GM19324 (cell line): ENCODE results near the gene ENTREP3.

ENCODE experiments used
- ATAC-seq: cut with Tn5 transposase; IDR thresholded peaks from one replicate; pipeline ENCODE4 v1.9.1; 2021; ENCODE audit warnings: mild to moderate bottlenecking, moderate library complexity; ENCODE audit not compliant: unreplicated experiment, low FRiP score

The ENTREP3 gene

DNA sequence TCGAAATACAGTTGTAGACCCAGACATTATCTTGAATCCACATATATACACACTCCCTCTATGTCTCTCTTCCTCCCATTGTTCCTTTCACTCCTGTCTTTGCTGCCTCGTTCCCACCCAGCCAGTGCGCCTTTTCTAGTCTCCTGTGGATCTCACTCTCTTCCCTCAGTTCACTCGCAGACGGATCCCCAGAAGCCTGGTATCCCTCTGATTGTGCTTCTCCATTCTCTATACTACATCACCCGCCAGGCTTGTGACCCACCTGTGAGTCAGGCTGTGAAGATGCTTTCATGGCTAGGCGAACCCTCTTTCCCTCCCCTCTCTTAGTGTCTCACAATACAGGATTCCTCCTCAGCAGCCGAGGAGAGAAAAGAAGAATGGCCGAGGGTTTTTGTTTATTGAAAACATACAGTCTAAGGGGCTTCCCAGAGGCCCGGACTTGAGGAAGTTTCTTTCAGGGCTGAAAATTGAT is 23.4 kb upstream of the ENTREP3 start:
- no peak for ATAC-seq

DNA sequence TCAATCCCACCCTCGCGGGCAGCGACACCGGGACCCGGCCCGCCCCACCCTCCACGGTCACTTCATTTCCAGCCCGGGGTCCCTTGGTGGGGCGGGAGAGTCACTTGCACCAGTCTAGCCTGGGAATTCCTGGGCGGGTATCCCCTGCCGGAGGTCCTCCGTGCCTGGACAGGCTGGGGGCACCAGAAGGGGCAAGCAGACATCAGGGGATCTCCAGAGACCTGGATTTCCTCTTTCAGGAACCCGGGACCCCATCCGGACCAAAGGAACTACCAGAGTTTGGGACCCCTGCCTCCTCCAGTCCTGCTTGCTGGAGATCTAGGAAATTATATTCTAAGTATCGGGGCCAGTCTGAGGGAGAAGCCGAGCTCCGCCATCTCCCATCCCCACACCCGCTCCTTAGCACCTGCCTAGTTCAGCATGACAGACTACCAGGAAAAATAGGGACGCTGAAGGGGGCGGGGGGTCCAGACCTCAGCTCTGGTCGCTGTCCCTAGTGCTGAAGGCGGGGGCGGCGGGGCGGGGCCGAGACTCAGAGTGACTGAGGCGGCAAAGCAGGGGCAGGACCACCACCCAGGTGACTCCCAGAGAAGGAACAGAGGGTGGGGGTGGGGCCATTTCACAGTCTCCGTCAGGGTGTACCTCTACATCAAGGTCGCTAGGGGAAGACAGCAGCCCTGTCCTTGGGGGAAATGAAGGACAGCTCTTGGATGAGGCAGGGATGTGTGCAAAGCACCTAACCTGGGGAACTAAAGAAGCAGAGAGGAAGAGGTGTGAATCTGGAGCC is 22.8 kb upstream of the ENTREP3 start:
- ATAC-seq: no peak

DNA sequence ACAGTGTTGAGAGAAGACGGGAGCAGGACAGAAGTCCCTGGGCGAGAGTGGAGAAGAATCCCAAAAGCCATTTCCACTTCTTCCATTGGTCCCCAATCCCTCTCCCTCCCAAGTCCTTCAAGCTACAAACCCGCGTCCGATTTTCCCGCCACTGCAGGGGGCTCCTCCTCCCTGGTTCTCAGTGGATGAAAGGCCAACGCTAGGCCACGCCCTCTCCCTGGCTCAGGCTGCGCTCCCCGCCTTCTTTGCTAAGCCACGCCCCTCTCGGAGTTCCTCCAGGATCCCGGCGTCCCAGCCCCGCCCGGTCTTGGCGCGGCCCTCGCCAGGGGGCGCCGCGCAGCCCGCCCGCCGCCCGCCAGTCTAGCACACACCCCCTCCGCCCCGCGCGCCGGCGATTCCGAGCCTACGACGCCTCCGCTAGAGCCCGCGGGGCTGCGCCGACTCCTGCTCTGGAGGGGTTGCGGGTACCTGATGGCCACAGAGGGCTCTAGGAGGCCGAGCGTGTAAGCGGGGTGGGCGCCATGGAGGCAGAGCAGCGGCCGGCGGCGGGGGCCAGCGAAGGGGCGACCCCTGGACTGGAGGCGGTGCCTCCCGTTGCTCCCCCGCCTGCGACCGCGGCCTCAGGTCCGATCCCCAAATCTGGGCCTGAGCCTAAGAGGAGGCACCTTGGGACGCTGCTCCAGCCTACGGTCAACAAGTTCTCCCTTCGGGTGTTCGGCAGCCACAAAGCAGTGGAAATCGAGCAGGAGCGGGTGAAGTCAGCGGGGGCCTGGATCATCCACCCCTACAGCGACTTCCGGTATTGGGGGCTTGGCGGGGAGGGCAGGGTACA is 22.0 kb upstream of the ENTREP3 start, which contains the start of gene HCN3:
Gene HCN3, plus strand, starts transcription at position 394 of the 832 bp plus-strand sequence. Its CDS starts 128 bp downstream, at position 522.
- ATAC-seq: peak; percentile 73

DNA sequence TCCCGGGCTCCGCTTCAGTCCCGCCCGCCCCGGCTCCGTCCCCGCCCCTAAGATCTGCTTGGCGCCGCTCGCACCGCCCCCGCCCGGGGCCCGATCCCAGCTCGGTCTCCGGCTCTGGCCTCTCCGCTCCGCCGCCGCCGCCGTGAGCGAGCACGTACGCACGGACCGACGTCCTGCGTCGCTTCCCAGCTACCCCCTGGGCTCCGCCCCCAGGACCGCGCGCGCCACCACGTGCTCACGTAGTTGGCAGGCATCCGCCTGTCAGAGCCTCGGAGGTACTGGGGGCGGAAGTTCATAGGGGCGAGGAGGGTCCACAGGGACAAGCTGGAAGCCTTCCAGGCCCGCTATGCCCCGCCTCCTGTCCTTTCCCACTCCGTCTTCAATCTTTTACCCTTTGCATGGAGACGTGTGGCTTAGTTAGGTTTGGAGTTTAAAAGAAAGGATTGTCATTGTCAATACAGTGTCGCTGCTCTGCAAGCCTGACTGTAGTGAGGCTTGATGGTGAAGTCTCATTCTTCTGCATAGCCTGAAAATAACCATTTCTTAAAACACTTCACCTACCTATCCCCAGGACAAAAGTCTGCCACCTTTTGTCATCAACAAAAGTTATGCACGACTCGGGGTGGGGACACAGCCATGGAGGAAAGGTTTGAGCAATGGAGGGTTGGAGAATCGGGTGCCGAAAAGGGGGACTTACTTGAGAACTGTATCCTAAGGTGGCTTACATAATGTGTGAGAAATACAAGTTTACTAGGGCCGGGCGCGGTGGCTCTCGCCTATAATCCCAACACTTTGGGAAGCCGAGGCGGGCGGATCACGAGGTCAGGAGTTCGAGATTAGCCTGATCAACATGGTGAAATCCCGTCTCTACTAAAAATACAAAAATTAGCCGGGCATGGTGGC is 18.3 kb upstream of the ENTREP3 start, which contains the start of gene CLK2:
Gene CLK2, minus strand, starts transcription at position 162 of the 903 bp plus-strand sequence. CDS start 2,527 bp downstream, outside the sequence.
- peak; percentile 75 for ATAC-seq

DNA sequence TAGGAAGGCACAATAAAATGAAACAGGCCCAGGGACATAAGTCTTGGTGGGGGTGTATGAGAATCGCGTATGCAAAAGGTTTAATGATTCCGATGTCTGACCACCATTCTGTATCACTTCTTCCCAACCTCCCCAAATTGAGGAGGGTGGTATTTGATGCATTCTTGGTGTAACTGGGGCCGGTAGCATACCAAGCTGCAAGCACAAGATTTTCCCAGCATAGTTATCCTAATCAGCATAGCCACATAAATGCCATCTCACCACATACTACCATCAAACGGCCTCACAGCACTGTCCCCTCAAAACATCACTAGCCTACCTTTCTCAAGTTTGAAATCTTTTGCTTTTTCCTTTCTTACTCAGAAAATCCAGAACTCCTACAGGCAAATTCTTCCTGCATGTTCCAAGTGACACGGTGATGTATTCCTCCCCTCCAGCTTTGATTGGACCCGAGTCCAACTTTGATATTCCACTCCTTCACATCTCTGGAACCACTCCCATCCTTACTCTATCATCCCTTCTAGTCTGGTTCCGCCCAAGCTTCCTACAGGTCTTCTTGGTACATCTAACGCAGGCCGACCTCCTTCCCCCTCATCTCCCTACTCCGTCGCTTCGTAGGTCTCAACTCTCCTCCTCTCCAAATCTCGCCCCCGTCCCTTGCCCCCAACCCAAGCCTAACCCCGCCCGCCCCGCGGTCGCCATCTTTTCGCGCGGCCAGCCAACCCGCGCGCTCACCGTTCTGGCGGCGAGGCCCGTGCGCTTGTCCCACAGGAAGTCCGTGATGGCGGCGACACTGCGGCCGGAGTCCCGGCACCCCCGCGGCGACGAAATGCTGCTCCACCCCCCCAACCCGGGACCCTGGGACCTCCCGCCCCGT is 17.4 kb upstream of the ENTREP3 start:
- ATAC-seq: peak; percentile 31

DNA sequence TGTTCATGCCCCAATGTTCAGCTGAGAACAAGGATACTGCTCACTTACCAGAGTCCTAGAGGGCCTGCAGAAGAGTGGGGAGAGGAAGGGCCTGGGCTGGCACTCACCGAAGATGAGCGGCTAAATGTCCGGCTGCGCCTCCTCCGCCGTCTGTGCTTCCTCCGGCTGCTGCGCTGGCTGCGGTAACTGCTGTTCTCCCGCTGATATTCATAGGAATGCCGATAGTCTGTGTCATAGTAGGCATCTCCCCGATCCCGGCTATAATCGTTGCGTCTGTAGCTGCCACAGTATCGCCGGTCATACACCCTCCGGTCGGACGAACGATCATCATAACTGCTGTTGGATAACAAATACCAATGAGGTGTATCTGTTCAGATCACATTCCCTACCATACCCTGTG is 14.1 kb upstream of the ENTREP3 start:
- no peak for ATAC-seq

DNA sequence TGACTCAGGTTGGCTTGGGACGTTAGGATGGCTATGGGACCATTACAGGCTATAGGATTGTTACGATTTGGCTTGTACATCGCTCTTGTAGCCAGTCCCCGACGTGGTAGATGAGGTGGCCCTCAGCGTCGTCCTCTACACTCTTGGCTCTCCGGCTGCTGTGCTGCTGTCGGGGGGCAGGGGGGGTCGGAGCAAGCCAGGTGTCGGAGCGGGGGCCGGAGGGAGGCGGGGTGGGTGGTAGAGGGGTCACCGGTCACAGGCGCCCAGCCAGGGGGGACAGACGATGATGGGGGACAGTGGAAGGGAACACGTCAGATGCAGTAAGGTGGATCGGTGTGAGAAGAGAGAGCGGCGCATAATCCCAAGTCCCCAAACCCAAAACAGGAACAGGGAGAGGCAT is 13.3 kb upstream of the ENTREP3 start:
- no peak for ATAC-seq

DNA sequence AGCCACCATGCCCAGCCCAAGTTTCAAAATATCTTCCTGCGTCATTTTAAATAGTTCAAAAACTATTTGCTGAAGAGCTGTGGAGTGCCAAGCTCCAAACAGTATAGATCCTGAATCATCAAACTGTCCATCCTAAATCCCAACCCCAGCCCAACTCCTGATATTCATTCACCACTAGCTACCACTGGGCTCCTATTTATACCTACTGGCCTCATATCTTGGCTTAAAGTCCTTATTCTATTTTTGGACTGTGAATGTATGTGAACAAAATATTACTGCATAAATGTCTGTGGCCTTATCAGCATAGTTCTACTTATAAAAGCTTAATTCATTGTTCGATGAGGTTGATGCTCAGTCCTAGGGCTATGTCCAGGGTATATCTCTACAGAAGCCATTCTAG is 12.1 kb upstream of the ENTREP3 start:
- no peak for ATAC-seq

DNA sequence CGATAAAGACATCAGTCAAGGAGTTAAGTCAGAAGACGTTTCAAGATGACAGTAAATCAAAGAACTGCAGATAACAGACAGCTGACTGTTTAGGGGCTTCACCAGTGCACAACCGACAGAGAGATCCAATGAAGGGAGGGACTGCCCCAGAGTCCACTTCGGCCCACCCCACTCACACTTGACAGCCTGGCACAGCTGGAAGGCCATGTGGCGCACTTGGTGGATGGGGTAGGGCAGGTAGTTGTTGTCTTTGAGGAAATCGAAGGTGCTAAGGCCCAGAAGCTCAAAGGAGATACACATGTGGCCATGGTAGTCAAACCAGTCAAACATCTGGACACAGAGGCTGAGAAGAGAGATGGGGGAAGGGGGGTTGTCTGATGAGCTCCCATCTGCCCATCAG is 11.3 kb upstream of the ENTREP3 start:
- ATAC-seq: no peak

DNA sequence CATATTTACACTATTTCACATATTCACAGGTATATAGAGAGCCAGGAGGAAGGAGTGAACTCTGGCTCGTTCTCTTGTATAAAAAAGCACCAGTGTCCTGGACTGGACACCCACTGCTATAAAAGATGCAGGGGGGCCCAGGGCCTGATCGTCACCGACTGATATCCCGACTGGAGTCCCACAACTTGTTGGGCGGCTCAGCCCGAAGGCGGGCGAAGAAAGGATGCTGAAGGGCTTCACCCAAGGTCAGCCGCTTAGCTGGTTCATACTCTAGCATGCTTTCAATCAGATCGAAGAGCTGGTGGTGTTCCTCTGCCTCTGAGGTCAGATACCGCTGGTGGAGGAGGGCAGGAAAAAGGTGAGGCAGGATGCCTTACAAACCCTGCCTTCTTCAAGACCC is 7.8 kb upstream of the ENTREP3 start:
- no peak for ATAC-seq

DNA sequence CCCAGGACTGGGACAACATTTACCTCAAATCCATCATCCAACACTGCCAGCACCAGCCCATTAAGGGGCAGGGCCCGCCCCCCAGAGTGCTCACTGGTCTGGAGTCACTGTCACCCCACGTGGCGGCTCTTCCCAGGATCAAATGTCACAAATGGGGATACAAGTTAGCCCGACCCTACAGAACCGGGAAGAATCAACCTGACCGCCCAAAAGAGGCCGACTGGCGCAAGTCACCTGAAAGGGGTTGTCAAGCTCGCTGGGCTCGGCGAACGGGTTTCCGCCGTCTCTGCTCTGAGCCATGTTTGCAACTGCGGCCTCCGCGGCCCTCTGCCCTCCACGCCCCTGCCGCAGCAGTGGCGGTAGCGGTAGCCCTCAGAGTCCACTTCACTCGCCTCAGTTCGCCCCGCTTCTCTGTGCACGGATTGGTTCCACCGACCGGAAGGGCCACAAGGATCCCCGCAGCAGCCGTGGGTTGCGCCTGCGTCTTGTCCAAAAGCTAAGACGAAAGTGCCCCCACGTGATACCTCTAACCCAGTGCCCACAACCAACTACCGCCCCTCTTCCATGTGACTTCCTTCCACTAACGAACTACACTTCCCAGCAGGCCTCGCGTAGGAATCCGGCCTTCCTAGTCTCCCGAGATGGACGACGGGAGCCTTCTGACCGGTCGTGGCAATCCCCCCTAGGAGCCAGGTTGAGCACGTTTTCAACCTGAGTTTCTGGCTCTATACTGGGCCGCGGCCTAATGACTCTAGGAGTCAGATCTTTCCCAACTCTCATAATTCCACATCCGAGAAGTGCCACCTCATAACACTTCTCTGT is 6.8 kb upstream of the ENTREP3 start, which contains the start of gene SCAMP3:
Gene SCAMP3, minus strand, starts transcription at position 509 of the 822 bp plus-strand sequence. Its CDS starts 209 bp downstream, at position 300.
- peak; percentile 84 for ATAC-seq

DNA sequence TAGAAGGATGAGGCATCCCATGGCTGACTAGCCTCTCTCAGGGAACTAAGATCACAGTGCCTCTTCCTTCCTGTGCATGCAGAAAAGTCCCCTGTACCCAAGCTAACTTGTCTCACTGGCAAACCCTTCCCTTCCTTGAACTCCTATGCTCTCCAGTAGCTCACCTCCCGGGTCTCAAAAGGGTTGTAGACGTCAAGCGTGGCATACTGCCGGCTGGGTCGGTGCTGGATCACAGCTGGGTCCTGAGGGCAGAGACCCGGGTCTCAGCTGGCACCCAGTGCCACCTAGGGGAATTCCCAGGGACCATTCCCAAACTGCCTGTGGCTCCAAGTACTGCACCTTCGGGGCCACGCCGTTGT is 6.2 kb upstream of the ENTREP3 start:
- peak; percentile 4 for ATAC-seq

DNA sequence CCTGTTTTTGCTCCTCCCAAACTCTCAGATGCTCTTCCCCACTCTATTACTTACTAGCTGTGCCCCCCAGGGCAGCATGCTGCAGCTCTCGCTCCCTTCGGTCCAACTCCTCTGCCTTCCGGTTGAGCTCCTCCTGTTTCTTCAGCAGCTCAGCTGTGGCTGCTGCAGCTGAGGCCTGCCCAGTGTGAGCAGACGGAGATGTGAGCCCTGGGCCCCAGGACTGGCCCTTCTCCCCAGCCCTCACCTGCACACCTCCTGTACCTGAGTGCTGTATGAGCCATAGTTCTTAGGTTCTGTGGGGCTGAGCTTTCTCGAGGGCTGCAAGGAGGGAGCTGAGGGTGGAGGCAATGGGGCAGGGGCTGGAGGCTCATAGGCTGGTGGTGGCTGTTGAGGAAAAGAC is 5.0 kb upstream of the ENTREP3 start:
- no peak for ATAC-seq

DNA sequence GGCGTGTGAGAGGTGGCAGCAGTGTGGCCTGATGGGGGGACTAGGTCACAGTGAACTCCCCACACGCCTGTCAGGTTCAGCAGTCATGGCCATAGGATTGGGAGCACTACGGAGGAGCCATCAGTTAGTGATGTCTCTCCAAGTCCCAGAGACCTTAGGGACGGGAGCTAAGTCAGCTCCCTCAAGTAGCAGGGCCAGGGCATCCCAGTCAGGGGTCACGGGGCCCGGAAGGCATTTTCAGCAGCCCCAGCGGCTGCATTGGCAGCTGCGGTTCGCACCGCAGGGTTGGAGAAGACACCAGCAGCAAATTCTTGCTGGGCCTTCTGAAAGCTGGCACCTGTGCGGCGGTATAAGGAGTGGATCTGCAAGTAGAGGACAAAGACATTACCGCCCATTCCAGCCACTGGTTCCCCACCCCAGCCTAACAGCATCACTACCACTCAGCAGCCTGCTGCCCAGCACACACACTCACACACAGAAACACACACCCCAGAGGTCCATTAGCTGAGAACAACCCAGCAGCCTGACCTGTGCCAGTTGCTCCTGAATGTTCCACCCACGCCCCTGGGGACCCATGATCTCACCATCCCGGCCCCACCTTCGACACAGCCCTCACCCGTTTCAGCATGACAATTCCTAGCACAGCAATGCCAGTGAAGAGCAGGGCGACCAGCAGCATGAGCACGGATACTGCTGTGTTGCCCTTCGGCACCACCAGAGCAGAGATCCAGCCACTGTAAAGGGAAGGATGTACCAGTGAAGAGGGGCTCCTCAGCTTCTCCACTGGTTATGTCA is 972 bp upstream of the ENTREP3 start:
- ATAC-seq: no peak

DNA sequence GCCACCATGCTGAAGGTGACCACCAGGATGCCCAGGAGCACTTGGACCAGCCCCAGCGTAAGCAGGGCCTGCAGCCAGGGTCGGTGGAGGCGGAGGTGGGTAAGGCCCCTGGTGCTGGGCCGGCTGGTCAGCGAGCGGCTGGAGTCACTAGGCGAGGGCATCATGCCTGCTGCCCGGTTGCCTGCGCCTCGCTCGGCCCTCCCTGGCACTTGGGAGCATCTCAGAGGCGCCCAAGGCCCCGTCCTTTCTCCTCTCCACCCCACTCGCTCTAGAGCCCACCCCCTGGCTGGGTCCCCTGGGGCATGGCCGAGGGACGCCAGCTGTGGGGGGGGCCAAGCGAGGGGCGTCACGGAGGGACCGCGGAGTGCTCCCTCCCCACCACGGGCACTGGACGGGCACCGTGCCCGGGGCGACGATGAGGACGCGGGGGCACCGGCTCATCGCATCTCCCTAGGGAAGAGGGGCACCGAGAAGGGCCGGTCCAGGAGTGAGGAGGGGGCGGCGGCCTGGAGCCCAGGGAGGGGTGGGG is 505 bp downstream of the ENTREP3 start:
- no peak for ATAC-seq

DNA sequence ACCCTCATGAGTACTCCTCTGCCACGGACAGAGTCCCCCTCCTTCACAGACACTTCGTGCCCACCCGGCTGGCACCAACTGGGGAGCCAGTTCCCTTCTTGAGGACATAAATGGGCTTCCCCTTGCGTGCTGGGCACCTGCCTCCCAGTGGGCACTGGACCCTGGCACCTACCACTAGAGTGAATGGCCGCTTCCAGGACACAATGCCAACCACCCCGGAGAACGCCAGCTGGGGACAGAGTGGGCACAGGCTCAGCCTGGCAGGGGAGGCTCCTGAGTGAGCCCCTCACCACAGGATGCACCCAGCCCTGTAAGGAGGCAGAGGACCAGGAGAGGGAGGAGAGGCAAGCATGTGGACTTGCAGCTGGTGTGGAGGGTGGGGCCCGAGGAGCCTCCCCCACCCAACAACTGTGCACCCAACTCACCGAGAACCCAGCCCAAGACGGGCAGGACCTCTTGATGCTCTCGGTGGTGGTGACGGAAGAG is 1.0 kb downstream of the ENTREP3 start:
- no peak for ATAC-seq

DNA sequence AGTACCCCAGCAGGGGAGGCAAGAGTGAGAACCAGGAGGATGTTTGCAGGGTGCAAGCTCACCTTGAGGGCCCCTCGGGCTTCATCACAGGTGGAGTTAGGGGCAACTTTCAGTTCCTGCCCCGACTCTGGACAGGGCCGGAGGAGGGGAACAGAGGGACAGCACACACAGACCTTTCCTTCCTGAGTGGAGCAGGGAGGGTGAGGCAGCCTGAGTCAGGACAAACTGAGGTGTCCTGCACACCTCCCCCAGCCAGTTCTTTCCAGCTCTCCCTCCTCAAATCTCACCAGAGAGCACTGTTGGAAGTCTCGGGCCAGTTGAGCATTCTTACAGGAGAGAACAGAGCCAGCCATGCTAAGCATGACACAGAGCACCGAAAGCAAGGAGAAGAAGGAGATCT is 1.5 kb downstream of the ENTREP3 start:
- no peak for ATAC-seq
